Memory B cell (primary cell): Measurements from ENCODE around the gene NCKAP5.

Experiments
- ATAC-seq: fragments of 150-1000 bp; cut with Tn5 transposase; 2 replicates; pipeline ENCODE4 v1.10.0; 2021; ENCODE audit warnings: low read depth, mild to moderate bottlenecking, moderate library complexity
- DNase-seq, 2 donors: peaks; one replicate each; pipeline ENCODE4 v3.0.0; 2022; ENCODE audit warnings: low spot score in 2 of 2
- H3K27ac Mint-ChIP-seq: one replicate; pipeline ENCODE4 v1.8.0; 2022; ENCODE audit warnings: mild to moderate bottlenecking, moderate library complexity, mixed read lengths
- H3K27me3 Mint-ChIP-seq: one replicate; pipeline ENCODE4 v1.8.0; 2022; ENCODE audit warnings: mixed read lengths
- H3K36me3 Mint-ChIP-seq: one replicate; pipeline ENCODE4 v1.8.0; 2022; ENCODE audit warnings: mild to moderate bottlenecking, mixed read lengths
- H3K4me1 Mint-ChIP-seq: one replicate; pipeline ENCODE4 v1.8.0; 2022; ENCODE audit warnings: mixed read lengths
- H3K4me3 Mint-ChIP-seq: one replicate; pipeline ENCODE4 v1.8.0; 2022; ENCODE audit warnings: mild to moderate bottlenecking, moderate library complexity, mixed read lengths
- H3K9me3 Mint-ChIP-seq: one replicate; pipeline ENCODE4 v1.8.0; 2022; ENCODE audit warnings: mixed read lengths

The NCKAP5 gene

DNA sequence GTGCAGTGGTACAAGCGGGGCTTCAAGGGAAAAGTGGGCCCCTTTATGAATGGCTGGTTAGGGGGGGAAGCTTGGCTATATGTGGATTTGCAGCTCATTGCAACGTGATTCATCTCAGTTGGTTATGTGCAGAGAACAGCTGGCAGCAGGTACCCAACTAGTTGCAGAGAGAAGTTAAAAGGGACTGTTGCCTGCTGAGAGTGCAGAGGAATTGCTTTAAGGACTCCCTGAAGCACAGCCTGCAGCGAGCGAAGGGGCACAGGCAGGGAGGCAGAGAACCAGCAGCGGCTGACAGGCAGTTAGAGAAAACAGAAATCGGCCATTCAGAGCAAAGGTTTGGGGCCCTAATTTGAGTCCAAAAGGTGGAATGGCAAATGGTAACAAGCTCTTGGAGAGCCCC lies 620.1 kb downstream of the NCKAP5 start:
- ATAC-seq (no peak), DNase-seq (no peak)
- H3K36me3 Mint-ChIP-seq = no peaks in the 10 kb centered on the region
- peaks cover 2% of the 10 kb centered on the region for H3K27me3 Mint-ChIP-seq
- no peak overlapping the region for H3K27ac Mint-ChIP-seq
- no peaks in the 10 kb centered on the region for H3K9me3 Mint-ChIP-seq
- peaks cover 4% of the 10 kb centered on the region for H3K4me1 Mint-ChIP-seq
- H3K4me3 Mint-ChIP-seq = no peak overlapping the region

GRCh38 chr2:132943829-132944228 lies 624.4 kb downstream of the NCKAP5 start:
- Mint-ChIP-seq H3K27me3 (peaks cover 2% of the 10 kb centered on the region), H3K9me3 (no peaks in the 10 kb centered on the region), H3K4me1 (no peaks in the 10 kb centered on the region), H3K27ac (no peak overlapping the region), H3K36me3 (no peaks in the 10 kb centered on the region), H3K4me3 (no peak overlapping the region)
- DNase-seq (no peak), ATAC-seq (no peak)

- Mint-ChIP-seq H3K27me3 (no peaks in the 10 kb centered on the region), H3K4me3 (no peak overlapping the region), H3K4me1 (no peaks in the 10 kb centered on the region), H3K27ac (no peak overlapping the region), H3K36me3 (no peaks in the 10 kb centered on the region), H3K9me3 (no peaks in the 10 kb centered on the region)
- DNase-seq = no peak
- ATAC-seq = no peak
Measured at GRCh38 chr2:132941296-132942020, 626.8 kb downstream of the NCKAP5 start.

- H3K4me3 Mint-ChIP-seq = no peak overlapping the region
- ATAC-seq (no peak), DNase-seq (no peak)
- no peaks in the 10 kb centered on the region for H3K9me3 Mint-ChIP-seq
- no peak overlapping the region for H3K27ac Mint-ChIP-seq
- H3K27me3 Mint-ChIP-seq = no peaks in the 10 kb centered on the region
- H3K4me1 Mint-ChIP-seq = no peaks in the 10 kb centered on the region
- H3K36me3 Mint-ChIP-seq = no peaks in the 10 kb centered on the region
Measured at GRCh38 chr2:132937629-132938028, 630.6 kb downstream of the NCKAP5 start.

GRCh38 chr2:132936791-132937190 lies 631.5 kb downstream of the NCKAP5 start:
- Mint-ChIP-seq H3K27me3 (no peaks in the 10 kb centered on the region), H3K4me3 (no peak overlapping the region), H3K9me3 (no peaks in the 10 kb centered on the region), H3K4me1 (no peaks in the 10 kb centered on the region), H3K36me3 (no peaks in the 10 kb centered on the region), H3K27ac (no peak overlapping the region)
- peak; percentile 75 for ATAC-seq
- no peak for DNase-seq

- Mint-ChIP-seq H3K9me3 (no peaks in the 10 kb centered on the region), H3K4me1 (no peaks in the 10 kb centered on the region), H3K36me3 (no peaks in the 10 kb centered on the region), H3K4me3 (no peak overlapping the region), H3K27me3 (no peaks in the 10 kb centered on the region), H3K27ac (no peak overlapping the region)
- DNase-seq = no peak
- ATAC-seq = no peak
Measured at GRCh38 chr2:132936261-132936660, 632.0 kb downstream of the NCKAP5 start.

- H3K4me1 Mint-ChIP-seq = no peaks in the 10 kb centered on the region
- no peaks in the 10 kb centered on the region for H3K36me3 Mint-ChIP-seq
- H3K27ac Mint-ChIP-seq = no peak overlapping the region
- DNase-seq = no peak
- H3K27me3 Mint-ChIP-seq = no peaks in the 10 kb centered on the region
- H3K9me3 Mint-ChIP-seq = no peaks in the 10 kb centered on the region
- H3K4me3 Mint-ChIP-seq = no peak overlapping the region
- ATAC-seq = no peak
Measured at GRCh38 chr2:132929786-132930185, 638.5 kb downstream of the NCKAP5 start.

- DNase-seq (no peak), ATAC-seq (no peak)
- Mint-ChIP-seq H3K4me1 (no peaks in the 10 kb centered on the region), H3K27ac (no peak overlapping the region), H3K4me3 (no peak overlapping the region), H3K27me3 (no peaks in the 10 kb centered on the region), H3K9me3 (no peaks in the 10 kb centered on the region), H3K36me3 (no peaks in the 10 kb centered on the region)
Measured at GRCh38 chr2:132923787-132924186, 644.5 kb downstream of the NCKAP5 start.

DNA sequence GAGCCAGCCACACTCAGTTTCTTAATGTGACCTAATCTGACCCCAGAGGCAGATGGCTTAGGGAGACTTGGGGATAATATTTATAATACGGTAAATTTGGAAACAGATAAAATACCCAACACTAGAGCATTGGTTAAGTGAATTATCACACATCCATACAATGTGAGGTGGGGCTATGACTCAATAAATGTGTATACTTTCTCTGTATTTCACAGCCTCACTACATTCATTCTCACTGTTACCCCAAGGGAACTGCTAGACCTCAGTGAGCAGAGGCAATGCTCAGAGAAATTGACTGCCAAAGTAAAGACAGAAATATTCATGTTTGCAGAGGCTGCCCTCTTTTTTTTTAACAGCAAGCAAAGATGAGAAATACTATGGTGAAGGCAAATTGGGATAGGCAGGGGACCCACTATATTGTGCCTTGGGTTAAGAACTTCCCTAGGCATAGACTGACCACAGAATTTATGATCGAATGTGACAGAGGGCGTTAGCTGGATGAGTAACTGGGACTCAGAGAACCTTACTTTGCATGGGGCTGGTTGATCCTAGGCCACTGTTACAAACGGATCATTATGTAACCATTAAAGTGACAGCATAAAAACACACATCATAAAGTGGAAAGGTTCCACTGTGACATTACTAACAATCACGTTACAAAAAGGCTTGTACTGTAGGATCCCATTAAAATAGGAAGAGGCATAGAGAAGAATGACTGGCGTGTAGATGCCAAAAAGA lies 652.3 kb downstream of the NCKAP5 start:
- Mint-ChIP-seq H3K27me3 (no peaks in the 10 kb centered on the region), H3K4me3 (no peak overlapping the region), H3K27ac (no peak overlapping the region), H3K4me1 (no peaks in the 10 kb centered on the region), H3K36me3 (no peaks in the 10 kb centered on the region), H3K9me3 (peaks cover 2% of the 10 kb centered on the region)
- no peak for DNase-seq
- ATAC-seq = no peak

- ATAC-seq (no peak), DNase-seq (no peak)
- H3K27ac Mint-ChIP-seq = no peak overlapping the region
- no peak overlapping the region for H3K4me3 Mint-ChIP-seq
- no peaks in the 10 kb centered on the region for H3K4me1 Mint-ChIP-seq
- H3K36me3 Mint-ChIP-seq = no peaks in the 10 kb centered on the region
- H3K27me3 Mint-ChIP-seq = no peaks in the 10 kb centered on the region
- peaks cover 5% of the 10 kb centered on the region for H3K9me3 Mint-ChIP-seq
Measured at GRCh38 chr2:132911726-132912724, 656.2 kb downstream of the NCKAP5 start.

- ATAC-seq (no peak), DNase-seq (no peak)
- Mint-ChIP-seq H3K4me3 (no peak overlapping the region), H3K4me1 (no peaks in the 10 kb centered on the region), H3K9me3 (peaks cover 5% of the 10 kb centered on the region), H3K27ac (no peak overlapping the region), H3K36me3 (no peaks in the 10 kb centered on the region), H3K27me3 (no peaks in the 10 kb centered on the region)
Measured at GRCh38 chr2:132910432-132910831, 657.8 kb downstream of the NCKAP5 start.

DNA sequence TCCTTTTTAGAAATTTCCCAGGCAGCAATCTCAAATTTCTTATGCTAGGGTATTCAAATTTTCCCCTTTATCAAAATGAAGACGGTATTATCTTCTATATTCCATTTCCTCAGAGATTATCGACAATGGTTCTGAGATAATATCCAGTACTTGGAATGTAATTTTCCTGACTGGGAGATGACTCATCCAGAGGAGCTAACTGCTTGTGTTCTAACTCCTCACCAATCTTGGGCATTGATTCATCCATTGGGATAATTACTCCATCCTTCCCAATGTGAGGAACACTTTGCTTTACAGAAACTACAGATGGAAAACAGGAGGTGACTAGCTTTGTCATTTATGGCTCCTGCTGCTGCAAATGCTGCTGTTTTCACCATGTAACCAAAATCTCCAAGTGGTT lies 658.8 kb downstream of the NCKAP5 start:
- Mint-ChIP-seq H3K27ac (no peak overlapping the region), H3K27me3 (no peaks in the 10 kb centered on the region), H3K4me3 (no peak overlapping the region), H3K9me3 (peaks cover 5% of the 10 kb centered on the region), H3K4me1 (no peaks in the 10 kb centered on the region), H3K36me3 (no peaks in the 10 kb centered on the region)
- DNase-seq = no peak
- no peak for ATAC-seq

- no peaks in the 10 kb centered on the region for H3K4me1 Mint-ChIP-seq
- no peak for DNase-seq
- no peak for ATAC-seq
- H3K9me3 Mint-ChIP-seq = peaks cover under 1% of the 10 kb centered on the region
- H3K27ac Mint-ChIP-seq = no peak overlapping the region
- no peak overlapping the region for H3K4me3 Mint-ChIP-seq
- H3K36me3 Mint-ChIP-seq = no peaks in the 10 kb centered on the region
- no peaks in the 10 kb centered on the region for H3K27me3 Mint-ChIP-seq
Measured at GRCh38 chr2:132904142-132904842, 664.0 kb downstream of the NCKAP5 start.
